Epithelial cell of proximal tubule (primary cell): Measurements from ENCODE around the gene SYT7. TPM values are rescaled to one million over a fixed set of nuclear protein-coding genes. Genes with fewer than 3 reads are reported as not detected.

Source experiments
- DNase-seq: peaks from one replicate; pipeline ENCODE4 v3.0.0-alpha.2; 2011; ENCODE audit warnings: low read depth
- H3K4me3 ChIP-seq: 2 replicates; pipeline ENCODE4 v1.5.1; 2011; ENCODE audit warnings: low read depth, mild to moderate bottlenecking, low read length
- total RNA-seq: library from RNA; depleted of rRNA; stranded (reverse); fragments of >200 nt; gene quantifications from 2 replicates; pipeline ENCODE4 v1.2.3, GENCODE V29; 2015
- TF ChIP-seq, protein P1 (sequence below): conservative IDR thresholded peaks from 2 replicates; pipeline ENCODE4 v1.5.1; 2012; ENCODE audit warnings: low read depth, mild to moderate bottlenecking, low read length

SYT7 gene
- total RNA-seq, 1 donor from 2014 or later = 0.23 TPM

DNA sequence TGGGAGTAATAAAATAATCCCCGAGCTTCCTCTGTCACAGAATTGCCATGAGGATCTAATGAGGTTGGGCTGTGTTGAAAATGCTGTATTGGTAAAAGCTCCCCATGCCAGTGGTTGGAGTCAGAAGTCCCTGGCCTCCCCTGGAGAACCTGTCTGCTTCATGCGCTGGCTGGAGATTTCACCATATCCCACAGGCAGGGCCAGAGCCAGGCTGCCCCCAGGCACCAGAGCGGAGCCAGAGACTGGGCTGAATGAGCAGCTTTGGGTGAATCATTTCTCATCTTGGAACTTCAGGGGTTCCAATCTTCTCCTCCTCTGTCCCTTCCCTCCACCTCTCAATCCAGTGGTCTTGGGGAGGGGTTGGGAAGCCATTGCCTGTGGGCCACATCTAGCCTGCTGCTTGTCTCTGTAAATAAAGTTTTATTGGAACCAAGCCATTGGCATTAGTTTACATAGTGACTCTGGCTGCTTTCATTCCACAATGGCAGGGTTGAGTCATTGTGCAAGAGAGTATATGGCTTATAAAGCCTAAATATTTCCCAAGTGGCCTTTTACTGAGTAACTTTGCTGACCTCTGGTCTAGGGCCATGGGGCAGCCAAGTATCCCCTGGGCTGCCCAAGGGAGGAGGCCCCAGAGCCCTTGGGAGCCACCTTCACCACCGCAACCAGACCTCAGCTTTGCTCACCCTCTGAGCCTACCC is 37.1 kb downstream of the SYT7 start:
- no peak overlapping the region for H3K4me3 ChIP-seq
- TF ChIP-seq, protein P1, sequence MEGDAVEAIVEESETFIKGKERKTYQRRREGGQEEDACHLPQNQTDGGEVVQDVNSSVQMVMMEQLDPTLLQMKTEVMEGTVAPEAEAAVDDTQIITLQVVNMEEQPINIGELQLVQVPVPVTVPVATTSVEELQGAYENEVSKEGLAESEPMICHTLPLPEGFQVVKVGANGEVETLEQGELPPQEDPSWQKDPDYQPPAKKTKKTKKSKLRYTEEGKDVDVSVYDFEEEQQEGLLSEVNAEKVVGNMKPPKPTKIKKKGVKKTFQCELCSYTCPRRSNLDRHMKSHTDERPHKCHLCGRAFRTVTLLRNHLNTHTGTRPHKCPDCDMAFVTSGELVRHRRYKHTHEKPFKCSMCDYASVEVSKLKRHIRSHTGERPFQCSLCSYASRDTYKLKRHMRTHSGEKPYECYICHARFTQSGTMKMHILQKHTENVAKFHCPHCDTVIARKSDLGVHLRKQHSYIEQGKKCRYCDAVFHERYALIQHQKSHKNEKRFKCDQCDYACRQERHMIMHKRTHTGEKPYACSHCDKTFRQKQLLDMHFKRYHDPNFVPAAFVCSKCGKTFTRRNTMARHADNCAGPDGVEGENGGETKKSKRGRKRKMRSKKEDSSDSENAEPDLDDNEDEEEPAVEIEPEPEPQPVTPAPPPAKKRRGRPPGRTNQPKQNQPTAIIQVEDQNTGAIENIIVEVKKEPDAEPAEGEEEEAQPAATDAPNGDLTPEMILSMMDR = no peak
- DNase-seq = no peak

DNA sequence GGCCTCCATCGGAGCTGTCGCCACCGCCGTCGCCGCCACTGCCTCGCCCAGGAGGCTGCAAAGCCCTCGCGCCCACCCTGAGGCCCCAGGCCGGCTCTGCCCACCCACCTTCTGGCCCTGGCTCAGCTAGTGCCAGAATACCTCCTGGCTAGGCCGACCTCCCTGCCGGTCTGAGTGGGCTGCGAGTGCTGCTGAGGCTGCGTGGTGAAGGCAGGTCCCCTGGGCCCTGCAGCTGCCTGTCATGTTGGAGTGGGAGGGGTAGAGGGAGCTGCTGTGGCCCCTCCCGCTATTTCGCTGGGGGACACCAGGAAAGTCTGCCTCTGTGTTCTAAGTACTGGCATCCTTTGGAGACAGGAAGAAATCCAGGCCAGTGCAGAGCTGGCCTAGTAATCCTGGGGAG is 38.2 kb downstream of the SYT7 start:
- H3K4me3 ChIP-seq = no peak overlapping the region
- TF ChIP-seq, protein P1 = no peak
- DNase-seq = no peak

DNA sequence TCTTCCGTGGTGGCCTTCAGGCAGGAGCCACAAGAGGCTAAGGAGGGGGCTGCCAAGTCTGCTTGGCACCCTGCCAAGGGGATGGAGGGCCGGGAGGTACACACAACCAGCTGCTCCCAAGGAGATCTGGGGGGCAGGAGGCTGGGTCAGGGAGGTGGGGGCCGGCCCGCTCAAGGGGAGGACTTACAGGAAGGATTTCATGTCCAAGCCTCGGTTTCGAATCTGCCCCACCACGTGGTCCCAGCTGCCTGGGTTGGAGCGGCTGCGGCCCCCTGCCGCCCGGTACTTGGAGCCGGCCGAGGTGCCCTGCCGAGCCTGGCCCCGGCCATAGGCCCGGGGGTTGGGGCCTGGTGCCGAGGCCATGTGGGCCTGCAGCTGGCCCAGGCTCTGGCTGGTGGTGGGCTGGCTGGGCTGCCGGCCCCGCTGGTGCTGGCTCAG is 38.8 kb downstream of the SYT7 start:
- TF ChIP-seq, protein P1 = no peak
- no peak overlapping the region for H3K4me3 ChIP-seq
- no peak for DNase-seq

DNA sequence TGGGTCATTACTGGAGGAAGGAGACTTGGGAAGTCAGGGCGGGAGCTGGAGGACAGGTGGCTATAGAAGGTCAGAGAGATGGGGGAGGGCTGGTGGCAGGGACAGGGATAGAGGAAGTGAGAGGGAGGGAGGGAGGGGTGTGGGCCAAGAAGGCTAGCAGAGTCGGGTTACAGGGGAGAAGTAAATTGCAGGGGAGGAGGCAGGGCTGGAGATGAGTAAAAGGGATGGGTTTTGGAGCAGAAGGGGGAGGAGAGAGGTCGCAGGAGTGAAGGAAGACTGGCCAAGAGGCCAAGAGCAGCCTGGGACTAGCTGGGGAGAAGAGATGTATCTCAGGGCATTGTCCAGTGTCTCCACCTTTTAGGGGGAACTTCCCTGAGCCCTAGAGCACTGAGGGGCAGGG is 39.3 kb downstream of the SYT7 start:
- TF ChIP-seq, protein P1 = no peak
- DNase-seq = no peak
- H3K4me3 ChIP-seq = no peak overlapping the region

DNA sequence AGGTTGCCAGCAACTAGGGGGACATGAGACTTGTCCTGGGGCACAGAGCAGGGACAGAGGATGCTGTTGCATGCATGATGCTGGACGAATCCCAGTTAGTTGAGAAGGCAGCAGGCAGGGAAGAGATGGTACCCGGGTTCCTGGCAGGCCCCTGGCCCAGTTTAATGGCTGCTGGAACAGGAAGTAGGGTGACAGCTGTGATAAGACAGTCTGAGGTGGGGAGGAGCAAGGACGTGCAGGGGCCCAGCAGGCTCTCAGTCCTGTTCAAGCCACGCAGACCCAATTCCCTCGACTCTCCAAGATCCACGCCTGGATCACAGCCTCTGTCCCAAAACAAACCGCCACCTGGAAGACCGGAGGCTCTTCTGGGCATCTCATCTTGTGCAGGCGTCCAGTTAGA is 40.3 kb downstream of the SYT7 start:
- no peak for DNase-seq
- TF ChIP-seq, protein P1 = no peak
- H3K4me3 ChIP-seq = no peak overlapping the region

DNA sequence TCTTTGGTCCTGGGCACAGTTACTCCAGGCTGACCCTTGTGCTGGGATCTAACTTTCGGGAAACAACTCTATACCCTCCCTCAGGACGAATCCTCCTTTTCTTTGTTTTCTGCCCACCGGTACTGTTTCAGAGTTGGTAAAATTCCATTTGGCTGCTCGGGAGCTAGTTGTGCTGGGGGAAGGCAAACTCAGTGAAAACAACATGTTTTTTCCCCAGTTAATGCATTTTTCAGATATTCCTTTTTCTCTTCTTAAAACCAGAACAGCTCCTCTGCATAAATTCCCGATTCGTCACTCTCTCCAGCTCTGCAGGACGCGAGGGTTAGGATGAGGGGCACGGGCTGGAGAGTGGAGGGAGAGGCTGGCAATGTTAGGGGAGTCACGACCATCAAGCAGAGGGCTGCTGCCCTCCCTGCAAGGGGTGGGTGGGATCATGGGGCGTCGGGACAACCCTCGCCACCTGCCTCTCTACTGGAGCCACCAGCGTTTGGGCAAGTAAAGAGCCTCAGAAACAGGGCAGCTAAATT is 41.0 kb downstream of the SYT7 start:
- DNase-seq = no peak
- TF ChIP-seq, protein P1 = no peak
- no peak overlapping the region for H3K4me3 ChIP-seq

DNA sequence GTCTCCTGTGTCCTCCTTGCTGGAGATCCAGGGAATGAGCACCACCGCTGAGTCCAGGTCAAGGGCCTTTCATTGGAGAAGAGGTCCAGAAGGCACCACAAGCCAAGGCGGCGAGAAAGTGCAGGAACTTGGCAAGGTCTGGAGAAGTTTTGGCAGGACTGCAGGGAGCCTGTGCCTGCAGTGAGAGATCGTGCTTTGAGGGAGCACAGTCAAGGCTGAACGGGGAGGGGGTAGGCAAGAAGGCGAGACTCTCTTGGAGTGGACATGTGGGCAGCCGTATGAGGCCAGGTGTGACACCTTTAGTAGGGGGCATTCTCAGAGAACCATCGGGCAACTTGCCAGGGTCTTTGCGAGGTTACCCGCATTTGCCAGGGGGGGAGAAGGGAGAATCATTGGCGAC is 41.9 kb downstream of the SYT7 start:
- H3K4me3 ChIP-seq = no peak overlapping the region
- TF ChIP-seq, protein P1 = no peak
- no peak for DNase-seq
